Activated CD8-positive, alpha-beta memory T cell treated with anti-CD3 and anti-CD28 coated beads for 48 hours (primary cell): ENCODE data around the gene YWHAG.
"Not testable (repeated sequence)": the region's sequence is repeated elsewhere in the genome, so short reads cannot be mapped to it uniquely, and the experiment has no call there.

Experiments used
- DNase-seq, 3 experiments: peaks; one replicate each; pipeline ENCODE4 v3.0.0-alpha.2; 2020; ENCODE audit warnings: low read depth in 2 of 3, low spot score in 2 of 3

YWHAG gene

GRCh38 chr7:76349313-76349885, 9.4 kb downstream of the YWHAG start:
- no peak for DNase-seq

- DNase-seq, result no peak
These were observed 11.1 kb downstream of the YWHAG start for GRCh38 chr7:76347710-76348109.

DNA sequence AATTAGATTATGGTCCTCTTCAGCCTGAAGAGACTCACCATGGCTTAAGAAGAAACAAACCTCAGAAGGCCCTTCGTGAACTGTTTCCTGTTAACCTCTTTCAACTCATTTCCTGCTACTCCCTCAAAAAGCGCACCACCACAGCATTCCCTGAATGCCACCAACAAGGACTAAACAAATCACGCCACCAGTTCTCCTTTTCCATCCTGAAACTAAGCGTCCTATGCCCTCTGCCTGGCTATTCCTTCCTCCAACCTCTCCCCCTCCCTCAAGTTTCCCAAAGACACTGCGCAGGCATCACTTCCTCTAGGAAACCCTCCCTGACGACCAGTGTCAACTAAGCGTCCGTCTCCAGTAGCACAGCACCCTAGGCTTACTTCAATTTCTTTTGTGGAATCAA, 12.0 kb downstream of the YWHAG start:
- DNase-seq, result no peak

GRCh38 chr7:76346097-76346496, 12.7 kb downstream of the YWHAG start:
- no peak for DNase-seq

DNA sequence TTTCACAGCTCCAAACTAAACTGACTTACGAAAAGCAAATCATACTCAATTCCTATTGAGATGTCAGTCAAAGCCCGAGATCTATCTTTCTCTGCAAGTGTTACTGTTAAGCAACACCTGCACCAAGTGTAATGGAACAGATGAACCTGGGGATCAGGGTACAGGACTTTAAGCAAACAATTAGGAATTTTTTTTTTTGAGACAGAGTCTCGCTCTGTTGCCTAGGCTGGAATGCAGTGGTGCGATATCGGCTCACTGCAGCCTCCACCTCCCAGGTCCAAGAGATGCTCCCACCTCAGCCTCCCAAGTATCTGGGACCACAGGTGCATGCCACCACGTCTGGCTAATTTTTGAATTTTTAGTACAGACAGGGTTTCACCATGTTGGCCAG, 14.9 kb downstream of the YWHAG start:
- DNase-seq, result no peak

- DNase-seq, result no peak
These were observed 15.4 kb downstream of the YWHAG start for GRCh38 chr7:76343294-76343930.

DNA sequence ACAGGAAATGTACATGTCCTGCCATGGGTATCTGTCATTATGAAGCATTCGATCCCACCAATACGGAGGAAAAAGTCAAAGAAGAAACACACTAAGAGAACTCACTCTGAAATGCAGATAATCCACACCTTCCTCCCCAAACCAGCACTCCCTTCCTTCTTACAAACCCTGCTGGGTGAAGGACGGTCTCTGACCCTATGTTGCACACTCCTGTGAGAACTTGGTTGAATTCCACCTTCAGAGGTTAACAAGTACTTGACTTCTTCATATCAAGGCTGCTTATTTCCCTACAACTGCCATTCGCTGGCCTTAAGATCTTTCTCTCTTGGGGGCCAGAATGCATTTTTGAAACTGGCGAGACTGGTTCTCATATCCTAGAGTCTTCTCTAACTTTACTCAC, 16.6 kb downstream of the YWHAG start:
- DNase-seq, result no peak

- DNase-seq, result no peak
These were observed 18.1 kb downstream of the YWHAG start for GRCh38 chr7:76340617-76341131.

DNA sequence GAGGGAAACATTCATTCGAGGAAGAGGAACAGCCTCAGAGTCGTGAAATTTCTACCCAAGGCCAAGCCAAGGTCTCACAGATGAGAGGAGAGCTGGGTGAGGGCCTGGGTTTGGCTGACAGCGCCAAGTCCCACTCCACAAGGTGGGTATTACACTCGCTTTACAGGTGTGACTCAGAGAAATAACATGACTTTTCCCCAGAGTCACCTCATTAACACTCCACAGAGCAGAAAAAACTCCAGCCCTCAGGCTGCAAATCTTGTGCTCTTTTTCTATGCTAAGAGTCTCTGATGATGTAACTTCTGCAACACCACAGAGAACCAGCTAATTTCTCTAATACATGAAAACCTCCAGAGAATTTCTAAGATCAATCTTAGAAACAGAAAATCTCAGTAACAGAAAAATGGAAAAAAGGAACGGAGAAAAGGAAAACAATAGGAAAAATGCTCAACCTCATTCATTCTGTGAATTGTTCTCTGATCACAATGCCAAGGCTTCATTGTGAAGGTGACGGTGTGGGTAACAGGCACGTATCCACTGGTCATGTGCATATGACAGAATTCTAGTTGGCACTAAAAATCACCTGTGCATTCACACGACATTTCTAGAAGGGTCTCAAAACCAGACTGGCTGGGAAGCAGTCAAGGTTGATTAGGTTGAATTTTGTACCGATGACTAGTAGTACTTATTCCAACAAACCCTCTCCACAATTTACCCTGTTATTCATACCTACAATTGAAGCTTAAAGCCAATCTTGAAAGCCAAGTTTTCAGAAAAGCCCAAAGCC, 20.3 kb downstream of the YWHAG start:
- DNase-seq, result no peak

- no peak for DNase-seq
These were observed 21.6 kb downstream of the YWHAG start for GRCh38 chr7:76337147-76337546.

GRCh38 chr7:76336094-76336493, 22.7 kb downstream of the YWHAG start:
- no peak for DNase-seq

DNA sequence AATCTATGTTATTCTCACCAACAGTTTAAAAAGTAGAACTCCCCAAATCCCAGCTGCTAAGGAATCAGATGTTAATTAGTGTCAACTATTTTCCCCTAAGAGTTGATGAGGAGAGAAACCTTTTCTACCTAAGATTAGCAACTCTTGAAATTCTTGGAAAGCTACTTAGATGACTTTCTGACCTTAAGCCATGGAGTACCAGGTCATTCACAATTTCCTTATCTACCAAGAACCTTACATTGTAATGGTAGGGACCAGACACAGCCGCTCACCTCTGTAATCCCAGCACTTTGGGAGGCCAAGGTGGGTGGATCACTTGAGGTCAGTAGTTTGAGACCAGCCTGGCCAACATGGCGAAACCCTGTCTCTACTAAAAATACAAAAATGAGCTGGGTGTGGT, 23.4 kb downstream of the YWHAG start:
- not testable (repeated sequence) for DNase-seq

- DNase-seq, result no peak
These were observed 24.3 kb downstream of the YWHAG start for GRCh38 chr7:76334320-76334967.

DNA sequence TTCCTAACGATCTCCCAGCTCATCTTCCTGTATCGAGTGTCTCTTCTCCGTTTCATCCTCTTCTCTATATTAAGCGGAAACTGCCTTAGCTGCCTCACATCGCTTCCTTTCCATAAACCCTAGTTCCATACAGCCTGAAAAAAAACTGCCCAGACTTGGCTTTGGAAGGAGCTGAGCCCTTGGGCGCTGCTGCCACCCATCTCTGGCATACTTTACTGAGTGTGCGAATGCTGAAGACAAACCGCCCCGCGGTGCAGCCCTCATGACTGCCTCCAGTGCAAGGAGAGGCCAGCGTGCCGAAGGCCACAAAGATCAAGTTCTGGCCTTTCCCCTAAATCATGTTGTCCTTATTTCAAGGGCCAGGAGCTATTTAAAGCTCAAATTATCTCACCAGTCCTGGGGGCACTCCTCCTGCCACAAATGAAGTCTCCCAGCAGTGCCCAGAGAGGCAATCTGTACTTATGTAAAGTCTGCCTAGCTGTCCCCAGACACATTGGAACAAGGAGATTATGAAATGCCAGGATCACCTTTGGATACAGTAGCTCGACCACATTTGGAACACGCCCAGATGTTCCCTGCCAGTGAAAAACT, 25.2 kb downstream of the YWHAG start:
- DNase-seq, result no peak

DNA sequence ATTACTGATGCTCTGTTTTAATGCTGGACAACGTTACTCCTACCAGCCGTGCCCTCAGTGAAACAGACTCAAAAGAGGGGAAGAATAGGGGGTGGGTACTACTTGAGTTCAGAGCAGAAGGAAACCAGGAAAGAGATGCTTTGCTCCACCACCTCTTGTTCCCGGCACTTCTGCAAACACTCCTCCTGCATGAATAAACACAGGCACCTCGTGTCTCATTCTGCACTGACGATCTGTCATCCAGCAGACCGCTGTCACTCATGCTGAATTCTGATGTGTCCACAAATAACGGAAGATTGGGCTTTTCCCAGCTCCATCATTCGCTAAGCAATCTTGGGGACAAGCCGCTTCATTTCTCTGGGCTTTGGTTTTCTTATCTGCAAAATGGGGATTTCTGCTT, 26.7 kb downstream of the YWHAG start:
- no peak for DNase-seq

DNA sequence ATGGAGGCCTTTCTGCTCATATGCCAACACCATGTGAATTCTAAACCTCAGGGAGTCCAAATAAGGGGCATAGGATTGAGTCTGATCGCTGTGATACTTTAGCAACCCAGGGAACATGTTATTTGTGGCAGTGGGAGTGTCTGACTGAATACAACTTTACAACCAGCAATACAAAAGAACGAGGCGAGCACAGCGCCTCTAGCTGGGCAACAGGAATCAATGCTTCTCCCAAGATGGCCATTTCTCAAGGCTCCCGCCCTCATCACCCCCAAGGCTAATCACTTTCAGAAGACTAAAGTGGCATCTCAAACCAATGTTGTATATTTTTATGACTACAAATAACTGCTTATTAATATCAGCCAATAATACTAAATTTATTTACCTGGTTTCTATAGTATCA, 28.1 kb downstream of the YWHAG start:
- DNase-seq, result no peak

DNA sequence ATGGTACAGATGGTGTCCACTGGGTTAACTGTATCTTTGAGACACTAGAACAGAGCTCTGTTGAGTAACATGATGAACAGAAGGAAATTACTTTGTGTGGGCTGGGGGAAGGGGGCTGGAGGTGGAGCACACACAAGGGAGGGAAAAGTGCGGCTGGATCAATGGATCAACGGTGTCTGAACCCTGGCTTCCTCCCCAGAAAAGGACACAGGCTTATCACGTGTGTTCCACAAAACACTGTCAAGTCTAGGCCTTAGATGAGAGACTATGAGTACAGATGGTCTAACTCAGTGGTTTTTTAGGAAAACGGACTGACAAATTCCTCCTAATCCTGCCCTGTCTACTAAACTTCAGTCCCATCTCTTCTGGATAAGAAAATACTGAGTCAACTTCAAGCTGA, 28.5 kb downstream of the YWHAG start:
- DNase-seq, result no peak

DNA sequence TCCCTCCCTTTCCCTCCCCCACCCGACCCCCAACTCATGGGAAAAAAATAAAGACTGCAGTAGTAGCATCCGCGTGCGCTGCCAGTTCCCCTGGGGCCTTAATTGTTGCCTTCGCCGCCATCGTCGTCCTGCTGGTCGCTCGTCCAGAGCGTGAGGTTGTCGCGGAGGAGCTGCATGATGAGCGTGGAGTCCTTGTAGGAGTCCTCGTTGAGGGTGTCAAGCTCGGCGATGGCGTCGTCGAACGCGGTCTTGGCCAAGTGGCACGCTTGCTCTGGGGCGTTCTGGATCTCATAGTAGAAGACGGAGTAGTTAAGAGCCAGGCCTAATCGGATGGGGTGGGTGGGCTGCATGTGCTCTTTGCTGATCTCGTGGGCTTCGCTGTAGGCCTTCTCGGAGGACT, 29.3 kb downstream of the YWHAG start:
- no peak for DNase-seq

- no peak for DNase-seq
These were observed 30.4 kb downstream of the YWHAG start for GRCh38 chr7:76328389-76328788.

DNA sequence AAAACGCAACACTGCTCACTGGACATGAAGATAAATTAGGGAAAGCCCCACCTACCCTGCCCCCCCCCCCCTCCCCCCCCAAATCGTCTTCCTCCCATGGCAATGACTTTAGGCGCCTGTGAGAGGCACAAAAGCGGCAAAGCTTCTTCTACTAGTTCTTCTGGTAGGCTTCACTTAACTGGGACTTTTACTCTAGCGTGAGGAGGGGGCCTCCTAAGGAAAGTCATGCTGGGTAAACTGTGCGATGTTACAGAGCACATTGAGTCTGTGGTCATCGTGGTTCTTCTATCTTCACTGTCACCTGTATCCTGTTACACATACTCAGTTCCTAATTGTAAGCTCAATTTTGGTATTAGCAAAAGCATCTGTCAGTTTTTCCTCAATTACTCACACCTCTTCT, 31.2 kb downstream of the YWHAG start:
- no peak for DNase-seq

- DNase-seq, result no peak
These were observed 32.1 kb downstream of the YWHAG start for GRCh38 chr7:76326646-76327233.
